ENCODE results near the gene OR2A7.
"Not testable (repeated sequence)": the region's sequence is repeated elsewhere in the genome, so short reads cannot be mapped to it uniquely, and the experiment has no call there.

The OR2A7 gene

GRCh38 chr7:144247674-144248330, 16.8 kb downstream of the OR2A7 start:
- H3K4me1 ChIP-seq (ENCODE audit: control insufficient read depth, insufficient read depth, low read length); H3K9me3 ChIP-seq (ENCODE audit: control insufficient read depth, insufficient read depth, low read depth, low read length): not testable (repeated sequence)

GRCh38 chr7:144246967-144247366, 17.6 kb downstream of the OR2A7 start:
- H3K36me3 ChIP-seq (ENCODE audit: control insufficient read depth, insufficient read depth, low read length); H3K27ac ChIP-seq (ENCODE audit: low read depth, low read length); H3K4me3 ChIP-seq (ENCODE audit: low read depth, low read length); H3K27me3 ChIP-seq (ENCODE audit: control insufficient read depth, insufficient read depth, low read length); H3K9me3 ChIP-seq (ENCODE audit: control insufficient read depth, insufficient read depth, low read depth, low read length); H3K4me1 ChIP-seq (ENCODE audit: control insufficient read depth, insufficient read depth, low read length); H3K9ac ChIP-seq (ENCODE audit: low read length): not testable (repeated sequence)

More at GRCh38 chr7:144247674-144248330, 16.8 kb downstream of the OR2A7 start:
- not testable (repeated sequence) for H3K27ac ChIP-seq (ENCODE audit: low read depth, low read length); H3K4me3 ChIP-seq (ENCODE audit: low read depth, low read length); H3K9ac ChIP-seq (ENCODE audit: low read length); H3K36me3 ChIP-seq (ENCODE audit: control insufficient read depth, insufficient read depth, low read length); H3K27me3 ChIP-seq (ENCODE audit: control insufficient read depth, insufficient read depth, low read length)

GRCh38 chr7:144245372-144245771, 19.2 kb downstream of the OR2A7 start:
- H3K9ac ChIP-seq (ENCODE audit: low read length); H3K27me3 ChIP-seq (ENCODE audit: control insufficient read depth, insufficient read depth, low read length); H3K4me3 ChIP-seq (ENCODE audit: low read depth, low read length); H3K9me3 ChIP-seq (ENCODE audit: control insufficient read depth, insufficient read depth, low read depth, low read length); H3K36me3 ChIP-seq (ENCODE audit: control insufficient read depth, insufficient read depth, low read length); H3K27ac ChIP-seq (ENCODE audit: low read depth, low read length); H3K4me1 ChIP-seq (ENCODE audit: control insufficient read depth, insufficient read depth, low read length): not testable (repeated sequence)

GRCh38 chr7:144239365-144239764, 25.2 kb downstream of the OR2A7 start, which contains the start of gene OR2A42:
Gene OR2A42, minus strand, starts transcription at chr7:144239605. Its CDS starts 6,762 bp downstream, at chr7:144232843.
- not testable (repeated sequence) for H3K27ac ChIP-seq (ENCODE audit: low read depth, low read length); H3K4me1 ChIP-seq (ENCODE audit: control insufficient read depth, insufficient read depth, low read length); H3K9me3 ChIP-seq (ENCODE audit: control insufficient read depth, insufficient read depth, low read depth, low read length); H3K9ac ChIP-seq (ENCODE audit: low read length); H3K4me3 ChIP-seq (ENCODE audit: low read depth, low read length); H3K36me3 ChIP-seq (ENCODE audit: control insufficient read depth, insufficient read depth, low read length); H3K27me3 ChIP-seq (ENCODE audit: control insufficient read depth, insufficient read depth, low read length)

- not testable (repeated sequence) for H3K27me3 ChIP-seq (ENCODE audit: control insufficient read depth, insufficient read depth, low read length); H3K4me3 ChIP-seq (ENCODE audit: low read depth, low read length); H3K27ac ChIP-seq (ENCODE audit: low read depth, low read length); H3K9ac ChIP-seq (ENCODE audit: low read length); H3K9me3 ChIP-seq (ENCODE audit: control insufficient read depth, insufficient read depth, low read depth, low read length); H3K36me3 ChIP-seq (ENCODE audit: control insufficient read depth, insufficient read depth, low read length); H3K4me1 ChIP-seq (ENCODE audit: control insufficient read depth, insufficient read depth, low read length)
Measured at GRCh38 chr7:144238530-144239082, 26.0 kb downstream of the OR2A7 start.

- H3K9ac ChIP-seq (ENCODE audit: low read length); H3K27me3 ChIP-seq (ENCODE audit: control insufficient read depth, insufficient read depth, low read length); H3K36me3 ChIP-seq (ENCODE audit: control insufficient read depth, insufficient read depth, low read length); H3K9me3 ChIP-seq (ENCODE audit: control insufficient read depth, insufficient read depth, low read depth, low read length); H3K4me1 ChIP-seq (ENCODE audit: control insufficient read depth, insufficient read depth, low read length); H3K27ac ChIP-seq (ENCODE audit: low read depth, low read length); H3K4me3 ChIP-seq (ENCODE audit: low read depth, low read length): not testable (repeated sequence)
Measured at GRCh38 chr7:144233039-144233438, 31.6 kb downstream of the OR2A7 start.

GRCh38 chr7:144231027-144231426, 33.6 kb downstream of the OR2A7 start:
- not testable (repeated sequence) for H3K27me3 ChIP-seq (ENCODE audit: control insufficient read depth, insufficient read depth, low read length); H3K4me1 ChIP-seq (ENCODE audit: control insufficient read depth, insufficient read depth, low read length); H3K27ac ChIP-seq (ENCODE audit: low read depth, low read length); H3K36me3 ChIP-seq (ENCODE audit: control insufficient read depth, insufficient read depth, low read length); H3K9ac ChIP-seq (ENCODE audit: low read length); H3K9me3 ChIP-seq (ENCODE audit: control insufficient read depth, insufficient read depth, low read depth, low read length); H3K4me3 ChIP-seq (ENCODE audit: low read depth, low read length)

- H3K4me3 ChIP-seq (ENCODE audit: low read depth, low read length); H3K27me3 ChIP-seq (ENCODE audit: control insufficient read depth, insufficient read depth, low read length); H3K27ac ChIP-seq (ENCODE audit: low read depth, low read length); H3K36me3 ChIP-seq (ENCODE audit: control insufficient read depth, insufficient read depth, low read length); H3K4me1 ChIP-seq (ENCODE audit: control insufficient read depth, insufficient read depth, low read length); H3K9me3 ChIP-seq (ENCODE audit: control insufficient read depth, insufficient read depth, low read depth, low read length); H3K9ac ChIP-seq (ENCODE audit: low read length): not testable (repeated sequence)
Measured at GRCh38 chr7:144228810-144229209, 35.8 kb downstream of the OR2A7 start.

- not testable (repeated sequence) for H3K9me3 ChIP-seq (ENCODE audit: control insufficient read depth, insufficient read depth, low read depth, low read length); H3K27me3 ChIP-seq (ENCODE audit: control insufficient read depth, insufficient read depth, low read length); H3K4me1 ChIP-seq (ENCODE audit: control insufficient read depth, insufficient read depth, low read length); H3K27ac ChIP-seq (ENCODE audit: low read depth, low read length); H3K9ac ChIP-seq (ENCODE audit: low read length); H3K36me3 ChIP-seq (ENCODE audit: control insufficient read depth, insufficient read depth, low read length); H3K4me3 ChIP-seq (ENCODE audit: low read depth, low read length)
Measured at GRCh38 chr7:144226866-144227265, 37.7 kb downstream of the OR2A7 start.

- H3K9me3 ChIP-seq (ENCODE audit: control insufficient read depth, insufficient read depth, low read depth, low read length); H3K36me3 ChIP-seq (ENCODE audit: control insufficient read depth, insufficient read depth, low read length); H3K27me3 ChIP-seq (ENCODE audit: control insufficient read depth, insufficient read depth, low read length); H3K4me1 ChIP-seq (ENCODE audit: control insufficient read depth, insufficient read depth, low read length); H3K9ac ChIP-seq (ENCODE audit: low read length); H3K27ac ChIP-seq (ENCODE audit: low read depth, low read length); H3K4me3 ChIP-seq (ENCODE audit: low read depth, low read length): not testable (repeated sequence)
Measured at GRCh38 chr7:144223675-144224074, 40.9 kb downstream of the OR2A7 start.

- not testable (repeated sequence) for H3K27ac ChIP-seq (ENCODE audit: low read depth, low read length); H3K4me3 ChIP-seq (ENCODE audit: low read depth, low read length); H3K9me3 ChIP-seq (ENCODE audit: control insufficient read depth, insufficient read depth, low read depth, low read length); H3K4me1 ChIP-seq (ENCODE audit: control insufficient read depth, insufficient read depth, low read length); H3K9ac ChIP-seq (ENCODE audit: low read length); H3K36me3 ChIP-seq (ENCODE audit: control insufficient read depth, insufficient read depth, low read length); H3K27me3 ChIP-seq (ENCODE audit: control insufficient read depth, insufficient read depth, low read length)
Measured at GRCh38 chr7:144220531-144220930, 44.1 kb downstream of the OR2A7 start.

GRCh38 chr7:144219149-144219548, 45.4 kb downstream of the OR2A7 start:
- H3K27me3 ChIP-seq (ENCODE audit: control insufficient read depth, insufficient read depth, low read length); H3K4me1 ChIP-seq (ENCODE audit: control insufficient read depth, insufficient read depth, low read length); H3K9ac ChIP-seq (ENCODE audit: low read length); H3K9me3 ChIP-seq (ENCODE audit: control insufficient read depth, insufficient read depth, low read depth, low read length); H3K36me3 ChIP-seq (ENCODE audit: control insufficient read depth, insufficient read depth, low read length); H3K4me3 ChIP-seq (ENCODE audit: low read depth, low read length); H3K27ac ChIP-seq (ENCODE audit: low read depth, low read length): not testable (repeated sequence)
